Cardiac septum (tissue), 1 donor: Measurements from ENCODE around the gene FBXO21. TPM values are rescaled to one million over a fixed set of nuclear protein-coding genes. Genes with fewer than 3 reads are reported as not detected.
"Not testable (repeated sequence)": the region's sequence is repeated elsewhere in the genome, so short reads cannot be mapped to it uniquely, and the experiment has no call there.

Source experiments
- DNase-seq: peaks from one replicate; pipeline ENCODE4 v3.0.0-alpha.2; 2020; ENCODE audit warnings: low spot score
- intact Hi-C: fragments of 100-400 bp; cut with DNase I; formaldehyde crosslinking; loops from one replicate; pipeline ENCODE4 v1.14.0; 2022
- long read RNA-seq: library from polyadenylated mRNA; unstranded; transcript quantifications from one replicate; pipeline ENCODE4 v2.0.0, GENCODE V29; 2021
- total RNA-seq: library from RNA; stranded (reverse); fragmentation: NEBNext Ultra II Directional; extraction: Animal tissue kit (Norgen Biotek cat#: 25700); gene quantifications from one replicate; pipeline ENCODE4 v1.2.1, GENCODE V29; 2021
- donor health status: DM: no; HTN: no; CAD: no.

FBXO21 gene, protein sequence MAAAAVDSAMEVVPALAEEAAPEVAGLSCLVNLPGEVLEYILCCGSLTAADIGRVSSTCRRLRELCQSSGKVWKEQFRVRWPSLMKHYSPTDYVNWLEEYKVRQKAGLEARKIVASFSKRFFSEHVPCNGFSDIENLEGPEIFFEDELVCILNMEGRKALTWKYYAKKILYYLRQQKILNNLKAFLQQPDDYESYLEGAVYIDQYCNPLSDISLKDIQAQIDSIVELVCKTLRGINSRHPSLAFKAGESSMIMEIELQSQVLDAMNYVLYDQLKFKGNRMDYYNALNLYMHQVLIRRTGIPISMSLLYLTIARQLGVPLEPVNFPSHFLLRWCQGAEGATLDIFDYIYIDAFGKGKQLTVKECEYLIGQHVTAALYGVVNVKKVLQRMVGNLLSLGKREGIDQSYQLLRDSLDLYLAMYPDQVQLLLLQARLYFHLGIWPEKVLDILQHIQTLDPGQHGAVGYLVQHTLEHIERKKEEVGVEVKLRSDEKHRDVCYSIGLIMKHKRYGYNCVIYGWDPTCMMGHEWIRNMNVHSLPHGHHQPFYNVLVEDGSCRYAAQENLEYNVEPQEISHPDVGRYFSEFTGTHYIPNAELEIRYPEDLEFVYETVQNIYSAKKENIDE
- total RNA-seq, result 51.9 TPM
- long read RNA-seq, full-length matches to known transcripts, result 130 of 153 reads
- long read RNA-seq, partial matches to known transcripts, result 15 of 153 reads
- long read RNA-seq, other reads (novel, unspliced or antisense), result 8 of 153 reads

- intact Hi-C loops, result no loop called here
- DNase-seq, result peak; percentile 94
Observed at GRCh38 chr12:117190210-117190781, at the start of gene FBXO21. Gene FBXO21 (minus strand): TSS chr12:117190470. CDS start chr12:117190456, 14 bp downstream.

DNA sequence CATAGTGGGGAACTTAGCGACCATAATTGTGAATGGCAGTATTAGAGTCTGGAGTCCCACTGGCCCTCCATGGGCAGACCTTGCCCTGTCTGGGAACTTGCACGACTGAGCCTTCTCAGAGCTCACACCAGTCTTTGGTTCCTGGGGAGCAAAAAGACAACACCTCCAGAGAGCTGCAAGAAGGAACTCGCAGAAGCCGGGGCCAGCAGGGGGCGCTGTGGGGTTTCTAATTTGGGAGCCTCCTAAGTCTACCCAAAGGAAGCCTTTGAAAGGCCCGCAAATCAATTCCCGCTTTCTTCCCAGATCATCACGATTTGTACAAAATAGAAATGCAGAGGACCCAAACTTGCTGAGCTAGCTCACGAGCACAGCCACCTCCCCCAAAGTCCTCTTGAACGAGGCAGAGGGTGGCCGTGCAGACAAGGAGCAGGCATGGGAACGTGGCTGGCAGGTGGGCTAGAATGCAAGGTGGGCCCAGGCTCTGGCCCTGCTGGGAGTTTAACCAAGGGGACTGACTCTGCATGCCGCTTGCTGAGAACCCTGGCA lies 46.3 kb upstream of the FBXO21 start:
- peak; percentile 80 for DNase-seq
- intact Hi-C loops, result loop anchor here (2.0 to 10.0 kb wide), 4 partner anchors 130 to 601 kb away; no protein-coding TSS in a partner anchor

GRCh38 chr12:117235261-117235660 lies 45.0 kb upstream of the FBXO21 start:
- intact Hi-C loops, result loop anchor here (5.0 to 10.0 kb wide), 3 partner anchors 350 to 602 kb away; no protein-coding TSS in a partner anchor
- DNase-seq, result no peak

DNA sequence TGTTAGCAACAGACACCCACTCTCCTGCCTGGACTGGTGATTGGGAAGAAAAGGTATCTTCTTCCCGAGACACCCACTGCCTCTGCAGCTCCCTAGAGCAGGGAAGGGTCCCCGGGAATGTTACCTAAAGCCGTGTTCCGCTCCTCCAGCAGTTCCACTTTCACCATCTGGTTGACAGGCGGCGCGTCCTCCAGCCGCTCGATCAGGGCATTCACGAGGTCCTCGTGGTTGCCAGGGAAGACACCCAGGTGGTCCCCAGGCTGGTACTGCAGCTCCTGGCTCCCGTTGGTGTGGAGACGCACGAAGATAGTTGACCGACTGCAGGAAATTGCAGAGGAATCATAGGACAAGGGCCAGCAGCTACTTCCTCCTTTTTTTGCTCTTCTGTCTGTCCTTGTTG lies 44.2 kb upstream of the FBXO21 start:
- intact Hi-C loops, result loop anchor here (10.0 kb wide), 2 partner anchors 350 to 440 kb away; no protein-coding TSS in a partner anchor
- DNase-seq, result no peak

DNA sequence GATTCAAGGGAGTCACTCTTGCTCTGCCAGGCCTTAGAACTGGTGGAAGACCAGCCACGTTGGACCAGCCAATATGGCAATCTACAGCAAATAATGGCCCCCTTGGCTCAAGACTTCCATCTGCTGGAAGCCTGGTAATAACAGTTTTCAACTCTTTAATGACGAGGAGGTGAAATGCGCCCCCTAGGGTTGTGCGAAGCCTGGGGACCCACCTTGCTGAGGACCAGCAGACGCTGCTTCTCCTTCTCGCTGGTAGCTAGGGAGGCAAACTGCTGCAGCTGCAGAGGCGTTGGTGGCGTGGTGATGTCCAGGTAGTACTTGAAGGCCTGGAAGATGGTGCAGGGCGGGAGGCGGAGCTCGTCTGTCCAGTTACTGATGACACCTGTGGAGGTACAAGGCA lies 41.5 kb upstream of the FBXO21 start:
- intact Hi-C loops, result loop anchor here (10.0 kb wide), 2 partner anchors 353 to 443 kb away; no protein-coding TSS in a partner anchor
- DNase-seq, result no peak

DNA sequence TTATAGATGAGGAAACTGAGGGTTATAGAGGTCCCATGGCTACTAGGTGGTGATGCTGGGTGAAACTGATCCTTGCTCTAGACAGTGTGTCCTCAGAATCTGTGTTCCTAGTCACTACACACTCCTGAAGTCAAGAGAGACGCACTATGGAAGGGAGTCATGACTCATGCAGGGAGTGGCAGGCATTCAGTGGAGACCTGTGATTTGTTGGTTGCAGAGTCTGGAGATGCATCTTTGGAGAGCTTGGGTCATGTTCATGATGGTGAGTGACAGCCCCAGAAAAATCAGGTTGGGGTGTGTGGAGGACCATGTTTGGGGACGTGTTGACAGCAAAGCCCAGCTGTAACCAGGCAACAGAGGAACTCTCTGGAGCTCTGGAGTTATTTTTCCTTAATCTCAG lies 38.0 kb upstream of the FBXO21 start:
- intact Hi-C loops, result no loop called here
- DNase-seq, result no peak

GRCh38 chr12:117227000-117227653 lies 36.9 kb upstream of the FBXO21 start:
- intact Hi-C loops, result no loop called here
- DNase-seq, result no peak

- intact Hi-C loops, result no loop called here
- DNase-seq, result no peak
Observed at GRCh38 chr12:117226505-117226904, 36.2 kb upstream of the FBXO21 start.

DNA sequence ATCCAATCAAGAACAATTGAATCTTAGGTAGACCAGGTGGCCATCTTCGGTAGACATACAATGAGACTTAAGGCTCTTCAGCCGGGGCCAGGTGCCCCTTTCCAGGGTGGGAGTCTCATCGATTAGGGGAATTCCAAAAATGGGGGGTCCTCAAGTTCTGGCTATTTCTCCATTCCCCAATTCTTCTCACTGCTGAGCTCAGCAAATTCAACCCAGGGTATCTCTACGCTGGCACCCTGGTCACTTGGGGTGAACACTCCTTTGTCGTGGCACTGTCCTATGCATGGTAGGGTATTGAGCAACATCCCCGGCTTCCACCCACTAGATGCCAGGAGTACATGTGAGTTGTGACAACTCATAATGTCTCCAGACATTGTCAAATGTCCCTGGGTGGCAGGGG lies 34.9 kb upstream of the FBXO21 start:
- intact Hi-C loops, result no loop called here
- DNase-seq, result no peak

DNA sequence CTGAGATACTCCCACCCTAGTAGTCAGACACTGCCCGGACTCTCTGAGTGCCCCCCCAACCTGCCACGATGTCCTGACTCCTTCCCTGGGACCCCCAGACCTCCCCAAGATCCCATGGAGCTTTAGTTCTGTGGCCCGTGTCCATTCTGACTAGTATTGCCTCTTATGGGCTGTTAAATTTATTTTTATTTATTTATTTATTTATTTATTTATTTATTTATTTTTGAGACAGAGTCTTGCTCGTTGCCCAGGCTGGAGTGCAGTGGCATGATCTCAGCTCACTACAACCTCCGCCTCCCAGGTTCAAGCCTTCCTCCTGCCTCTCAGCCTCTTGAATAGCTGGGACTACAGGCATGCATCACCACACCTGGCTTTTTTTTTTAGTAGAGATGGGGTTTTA lies 30.7 kb upstream of the FBXO21 start:
- intact Hi-C loops, DNase-seq: not testable (repeated sequence)

DNA sequence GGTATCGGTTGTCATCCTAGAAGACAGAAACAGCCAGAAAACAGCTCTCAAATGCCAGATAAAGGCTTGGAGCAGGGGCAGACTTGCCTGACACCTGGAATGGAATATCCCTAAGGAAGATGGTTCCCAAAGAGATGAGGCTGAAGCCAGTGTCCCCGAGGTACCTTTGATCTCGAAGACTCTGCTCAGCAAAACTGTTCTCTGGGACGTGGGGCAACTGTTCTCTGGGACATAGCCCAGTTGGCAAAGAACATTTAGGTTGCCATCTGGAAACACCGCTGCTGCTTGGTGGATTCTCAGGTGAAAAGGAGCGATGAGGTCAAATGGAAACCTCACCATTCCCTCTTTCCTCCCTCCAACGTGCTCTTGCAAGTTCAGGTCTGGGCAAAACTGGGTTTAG lies 27.9 kb upstream of the FBXO21 start:
- intact Hi-C loops, result no loop called here
- no peak for DNase-seq

GRCh38 chr12:117216686-117217085 lies 26.4 kb upstream of the FBXO21 start:
- no peak for DNase-seq
- intact Hi-C loops, result no loop called here

DNA sequence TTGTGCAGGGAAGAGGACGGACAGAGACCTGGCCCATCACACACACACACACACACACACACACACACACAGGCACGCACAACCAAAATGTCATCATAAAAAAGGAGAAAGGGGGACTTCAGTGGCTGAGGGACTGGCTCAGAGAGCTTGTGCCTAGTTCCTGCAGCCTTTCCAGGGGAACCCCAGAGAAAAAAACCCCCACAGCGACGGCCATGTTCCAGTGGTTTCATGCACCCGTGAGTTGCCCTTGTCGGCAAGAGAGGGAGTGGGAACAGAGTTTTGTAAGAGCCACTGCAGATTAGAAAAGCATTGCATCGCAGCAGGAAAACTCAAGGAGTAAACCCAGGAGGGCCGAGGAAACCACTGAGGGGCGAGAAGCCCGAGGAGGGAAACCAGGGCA lies 24.5 kb upstream of the FBXO21 start:
- intact Hi-C loops, result no loop called here
- DNase-seq, result no peak

DNA sequence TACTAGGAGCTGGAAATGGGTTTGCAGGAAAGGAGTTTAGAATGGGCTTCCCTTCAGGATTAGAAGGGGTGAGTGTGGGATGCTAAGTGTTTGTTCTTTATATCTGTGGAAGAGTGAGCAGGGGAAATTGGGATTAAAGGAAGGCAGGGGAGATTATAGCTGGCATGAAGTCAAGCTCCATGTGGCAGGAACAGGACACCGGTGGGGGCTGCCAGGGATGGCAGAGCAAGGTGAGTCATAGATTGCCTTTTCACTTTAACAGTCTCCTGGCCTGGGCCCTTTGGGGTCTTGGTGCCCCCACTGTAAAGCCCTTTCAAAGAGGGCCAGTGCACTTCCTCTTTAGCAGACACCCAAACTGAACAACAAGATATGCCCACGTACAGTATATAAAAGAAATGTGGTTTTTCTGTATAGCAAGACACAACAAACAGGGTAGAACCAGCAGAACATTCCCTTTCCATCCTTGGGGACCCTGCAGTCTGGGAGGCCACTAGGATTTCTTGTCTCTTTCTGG lies 23.1 kb upstream of the FBXO21 start:
- DNase-seq, result no peak
- intact Hi-C loops, result loop anchor here (2.0 kb wide), 1 partner anchor 623 kb away; no protein-coding TSS in a partner anchor

DNA sequence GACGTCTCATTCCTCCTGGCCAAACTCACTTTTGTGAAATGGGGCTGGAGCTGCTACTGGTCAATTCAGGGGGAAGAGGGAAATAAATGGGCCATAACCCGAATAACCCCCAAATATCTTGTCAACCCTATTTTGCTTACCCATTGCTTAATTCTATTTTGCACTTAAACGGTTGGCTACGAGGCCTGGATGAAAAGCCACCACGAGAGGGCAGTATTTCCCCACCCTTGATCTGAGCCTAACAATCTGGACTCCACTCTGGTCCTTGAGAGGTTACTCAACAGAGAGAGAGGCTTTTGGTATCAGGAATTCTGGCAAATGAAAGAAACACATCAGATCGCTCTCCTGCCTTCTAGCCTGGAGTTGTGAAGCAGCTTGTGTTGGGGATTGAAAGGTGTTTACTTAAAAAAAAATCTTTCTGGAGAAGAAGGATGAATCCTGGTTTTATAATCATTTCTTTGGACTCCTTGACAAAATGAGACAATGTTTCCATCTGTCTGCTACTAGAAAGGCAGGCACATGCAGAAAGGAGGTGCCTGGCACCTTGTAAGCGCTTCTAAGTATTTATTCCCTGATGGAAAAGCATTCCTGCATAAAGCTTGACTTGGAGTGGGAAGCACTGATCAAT lies 22.4 kb upstream of the FBXO21 start:
- intact Hi-C loops, result loop anchor here (2.0 kb wide), 1 partner anchor 624 kb away; no protein-coding TSS in a partner anchor
- no peak for DNase-seq

DNA sequence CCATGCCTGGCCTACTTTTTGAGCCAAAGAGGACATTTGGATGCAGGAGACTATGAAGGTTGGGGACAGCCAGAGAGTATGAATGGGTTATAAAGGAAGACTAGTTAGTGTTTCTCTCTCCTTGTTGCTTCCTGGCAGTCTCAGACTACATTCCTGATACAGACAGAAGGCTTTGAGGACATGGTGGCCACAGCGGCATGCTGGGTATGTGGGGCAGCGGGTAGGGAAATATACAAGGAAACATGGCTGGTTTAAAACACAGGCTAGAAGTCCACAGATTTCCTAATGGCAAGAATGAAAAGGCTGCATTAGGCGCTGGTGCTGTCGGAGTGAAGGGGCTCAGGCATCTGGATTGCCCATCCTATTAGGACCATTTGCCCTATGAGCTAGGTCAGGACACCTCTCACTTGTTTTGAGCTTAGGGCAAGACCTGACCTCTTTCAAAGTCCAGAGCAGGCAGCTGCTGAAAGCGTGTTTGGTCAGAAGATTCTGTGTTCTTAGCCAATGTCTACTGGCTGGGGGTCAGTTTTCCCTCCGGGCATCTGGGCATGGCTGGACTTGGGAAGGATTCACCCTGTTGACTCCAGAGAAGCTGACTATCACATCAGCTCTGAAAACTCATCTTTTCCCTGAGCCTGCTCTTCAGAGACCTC lies 20.1 kb upstream of the FBXO21 start:
- intact Hi-C loops, result no loop called here
- DNase-seq, result no peak

DNA sequence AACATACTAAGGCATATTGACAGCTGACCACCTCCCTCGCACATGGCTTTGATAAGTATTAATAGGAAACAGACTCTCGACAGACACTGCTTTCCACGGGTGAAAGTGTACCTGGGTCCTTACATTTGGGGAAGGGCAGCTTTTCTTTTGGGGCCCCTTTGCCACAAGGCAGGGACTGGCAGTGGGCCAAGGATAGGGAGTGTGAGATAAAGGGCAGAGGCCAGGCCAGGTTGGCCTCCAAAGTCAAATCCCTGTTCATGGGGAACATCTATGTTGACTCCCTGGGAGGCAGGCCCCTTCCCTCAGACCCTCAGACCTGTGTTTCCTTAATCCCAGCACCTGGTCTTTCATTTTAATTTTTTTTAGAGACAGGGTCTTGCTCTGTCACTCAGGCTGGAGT lies 19.4 kb upstream of the FBXO21 start:
- DNase-seq, result no peak
- intact Hi-C loops, result no loop called here

- intact Hi-C loops, result no loop called here
- no peak for DNase-seq
Observed at GRCh38 chr12:117208811-117209455, 18.7 kb upstream of the FBXO21 start.
